ENCODE data around the gene SLC9A7.

SLC9A7 gene

GRCh38 chrX:46643636-46644035 is 115.3 kb downstream of the SLC9A7 start:
- DNase-seq: no peak

GRCh38 chrX:46642145-46642544 is 116.8 kb downstream of the SLC9A7 start:
- no peak for DNase-seq

DNA sequence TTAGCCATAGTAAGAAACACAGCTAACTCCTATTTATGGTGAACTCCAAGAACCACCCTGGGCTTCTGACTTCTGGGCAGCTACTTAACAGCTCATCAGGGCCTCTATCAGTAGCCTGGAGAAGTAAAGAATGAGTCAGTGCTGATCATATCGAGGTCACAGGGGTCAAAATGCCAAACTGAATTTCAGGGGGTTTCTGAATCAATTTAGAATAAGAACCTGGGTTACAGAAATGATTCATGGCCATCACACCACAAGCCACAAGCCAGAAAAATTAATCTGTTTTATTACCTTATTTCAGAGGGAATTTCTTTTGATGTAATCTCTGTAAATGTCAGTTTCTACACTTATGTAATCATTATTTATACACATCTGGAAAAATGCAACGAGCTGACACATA is 121.0 kb downstream of the SLC9A7 start:
- no peak for DNase-seq

- no peak for DNase-seq
These were observed 122.7 kb downstream of the SLC9A7 start for GRCh38 chrX:46636223-46636622.

DNA sequence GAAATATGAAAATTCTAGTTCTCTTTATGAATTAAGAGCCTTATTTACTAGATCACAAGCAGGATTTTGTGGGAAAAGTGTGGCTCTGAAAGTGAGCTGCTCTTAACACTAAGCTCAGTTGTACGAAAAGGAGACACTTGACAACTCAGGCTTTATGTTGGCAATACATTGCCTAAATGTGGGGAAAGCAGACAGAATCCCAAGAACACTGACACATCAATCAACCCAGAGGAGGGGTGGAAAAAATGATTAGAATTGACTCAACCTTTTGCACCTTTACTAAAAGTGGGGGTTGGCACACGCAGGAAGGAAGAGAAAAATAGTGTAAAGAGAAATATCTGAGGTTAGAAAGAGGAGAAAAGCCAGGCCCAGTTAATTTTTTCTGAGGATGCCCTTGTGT is 123.7 kb downstream of the SLC9A7 start:
- no peak for DNase-seq

DNA sequence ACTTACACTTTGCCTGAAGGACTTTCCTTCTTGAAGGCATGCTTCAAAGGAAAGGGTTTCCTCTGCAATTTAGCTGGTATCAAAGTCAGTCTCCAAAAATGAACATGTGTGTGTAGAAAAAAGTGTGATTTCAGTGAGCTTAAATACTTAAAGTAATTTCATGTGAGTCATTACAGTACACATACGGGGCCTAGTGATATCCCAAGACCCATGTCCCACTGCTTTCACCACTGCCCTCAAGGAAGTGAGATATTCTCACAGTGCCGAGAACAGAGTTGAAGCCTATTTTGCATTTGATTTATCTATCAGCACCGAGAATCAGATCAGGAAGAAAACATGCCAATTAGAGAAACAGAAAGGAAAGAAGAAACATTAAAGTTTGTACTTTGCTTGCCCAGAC is 124.3 kb downstream of the SLC9A7 start:
- DNase-seq: no peak

GRCh38 chrX:46630141-46630540 is 128.8 kb downstream of the SLC9A7 start:
- DNase-seq: no peak

- DNase-seq: no peak
These were observed 130.2 kb downstream of the SLC9A7 start for GRCh38 chrX:46628460-46629371.

DNA sequence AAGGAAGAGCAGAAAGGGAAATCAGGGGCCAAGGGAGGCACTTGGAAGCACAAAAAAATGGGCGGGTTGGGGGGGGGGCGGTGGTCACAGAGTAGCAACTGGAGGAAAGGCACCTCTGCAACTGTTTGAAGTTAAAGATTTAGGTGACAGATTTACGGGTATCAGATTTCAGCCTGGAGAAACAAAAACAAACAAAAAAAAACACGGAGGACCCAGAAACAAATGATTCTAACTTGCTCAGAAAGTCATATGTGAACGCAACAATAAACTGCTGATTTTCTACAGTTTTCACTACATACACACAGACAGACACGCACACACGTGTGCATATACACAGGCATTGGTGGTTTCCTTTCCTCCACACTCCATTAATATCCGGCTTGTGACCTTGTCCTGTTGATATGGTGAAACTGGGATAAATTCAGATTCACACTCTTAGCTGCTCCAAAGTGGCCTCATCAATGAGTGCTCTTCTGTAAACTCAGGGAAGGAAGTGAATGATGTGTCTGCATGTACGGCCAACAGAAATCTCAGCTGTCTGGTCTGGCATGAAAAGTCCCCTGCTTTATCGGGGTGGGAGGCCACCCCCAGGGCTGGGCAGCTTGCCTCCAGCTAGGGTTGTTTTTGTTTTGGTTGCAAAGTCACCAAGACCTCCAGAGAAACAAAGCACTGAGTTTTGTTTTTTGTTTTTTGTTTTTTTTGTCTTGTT is 131.1 kb downstream of the SLC9A7 start:
- DNase-seq: no peak

DNA sequence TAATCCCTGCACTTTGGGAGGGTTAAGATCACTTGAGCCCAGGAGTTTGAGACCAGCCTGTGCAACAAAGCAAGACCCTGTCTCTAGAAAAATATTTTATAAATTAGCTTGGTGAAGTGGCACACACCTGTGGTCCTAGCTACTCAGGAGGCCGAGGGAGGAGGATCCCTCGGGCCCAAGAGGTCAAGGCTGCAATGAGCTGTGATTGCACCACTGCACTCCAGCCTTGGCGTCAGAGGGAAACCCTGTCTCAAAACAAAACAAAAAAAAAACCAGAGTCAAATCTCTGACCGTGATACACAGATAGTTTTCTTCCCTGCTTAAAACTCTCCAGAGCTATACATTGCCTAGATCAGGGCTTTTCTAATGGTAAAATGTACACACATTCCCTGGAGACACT is 131.9 kb downstream of the SLC9A7 start:
- no peak for DNase-seq

- DNase-seq: no peak
These were observed 132.4 kb downstream of the SLC9A7 start for GRCh38 chrX:46626566-46626965.

- no peak for DNase-seq
These were observed 134.7 kb downstream of the SLC9A7 start for GRCh38 chrX:46624090-46624786.

GRCh38 chrX:46621572-46621971 is 137.3 kb downstream of the SLC9A7 start:
- no peak for DNase-seq

DNA sequence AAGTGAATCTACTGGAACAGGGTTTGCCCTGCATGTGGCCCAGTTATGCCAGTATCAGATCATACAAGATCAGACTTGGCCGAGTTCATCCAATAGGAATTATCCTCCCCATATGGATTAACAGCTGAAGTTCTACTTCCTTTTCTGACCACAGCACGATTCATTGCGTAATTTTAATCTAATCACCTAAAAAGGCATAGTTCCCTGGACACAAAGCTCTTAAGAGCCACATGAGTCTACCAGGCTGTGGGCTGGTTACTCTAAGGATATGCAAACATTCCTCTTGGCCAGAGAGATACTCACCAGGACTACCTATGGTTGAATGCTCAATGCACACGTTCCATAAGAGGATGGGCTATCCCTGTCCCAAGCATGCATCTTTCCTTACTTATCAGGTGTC is 138.4 kb downstream of the SLC9A7 start:
- no peak for DNase-seq

GRCh38 chrX:46618947-46619346 is 140.0 kb downstream of the SLC9A7 start:
- DNase-seq: no peak

GRCh38 chrX:46617906-46618305 is 141.0 kb downstream of the SLC9A7 start:
- DNase-seq: no peak

DNA sequence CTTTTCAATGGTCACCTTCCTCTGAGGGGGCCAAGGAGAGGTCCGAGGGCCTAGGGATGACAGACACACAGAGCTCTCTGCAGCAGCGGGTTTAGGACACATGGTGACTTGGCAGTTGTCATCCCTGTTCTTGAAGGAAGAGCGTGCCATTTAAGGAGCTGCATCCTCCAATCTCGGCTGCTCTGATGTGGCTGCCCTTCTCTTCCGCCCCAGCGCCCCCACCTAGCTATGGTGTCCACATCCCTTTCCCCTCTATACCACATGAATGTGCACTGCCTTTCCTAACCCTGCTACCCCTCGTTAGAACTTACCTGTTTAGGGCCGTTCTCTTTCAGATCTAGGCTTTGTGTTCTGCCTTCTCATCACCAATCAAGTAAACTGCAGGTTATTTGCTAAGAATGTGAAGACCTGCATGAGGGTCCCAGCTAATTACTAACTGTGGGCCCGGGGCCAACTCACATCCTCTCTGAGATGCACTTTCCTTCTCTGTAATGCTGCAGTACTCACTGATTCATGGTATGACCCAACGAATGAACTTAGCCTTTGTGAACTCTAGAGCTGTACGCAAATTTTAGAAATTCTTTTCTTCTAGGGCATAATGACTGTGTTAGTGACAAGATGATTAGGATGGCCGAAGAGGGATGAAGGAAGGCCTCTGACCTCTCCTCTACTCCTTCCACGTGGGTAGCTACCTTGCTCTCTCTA is 147.1 kb downstream of the SLC9A7 start:
- DNase-seq: no peak

DNA sequence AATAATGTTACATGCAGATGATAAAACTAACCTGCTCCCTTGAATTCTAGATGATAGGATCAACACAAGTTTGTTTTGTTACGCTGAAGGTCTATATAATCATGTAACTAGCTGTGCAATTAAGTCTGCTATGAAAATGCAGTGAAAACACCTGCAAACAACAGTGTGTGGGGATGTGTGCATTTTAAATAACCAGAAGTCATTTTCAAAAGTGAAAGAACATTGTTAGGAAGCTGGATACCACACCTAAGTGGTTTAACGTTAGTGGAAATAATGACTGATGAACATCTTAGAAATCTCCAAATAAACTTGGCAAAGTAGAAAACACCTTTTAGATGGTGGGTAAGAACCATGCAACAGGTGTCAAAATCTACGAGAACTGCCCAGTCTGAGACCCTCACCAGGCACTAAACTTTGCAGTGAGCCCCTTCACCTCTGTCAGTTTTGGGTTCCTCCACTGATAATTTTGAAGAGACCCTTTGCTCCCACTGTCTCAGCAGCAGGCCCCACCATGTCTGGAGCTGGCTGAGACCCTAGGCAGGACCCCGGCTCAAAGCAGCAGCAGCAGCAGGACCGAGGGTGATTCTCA is 148.8 kb downstream of the SLC9A7 start:
- DNase-seq: no peak

DNA sequence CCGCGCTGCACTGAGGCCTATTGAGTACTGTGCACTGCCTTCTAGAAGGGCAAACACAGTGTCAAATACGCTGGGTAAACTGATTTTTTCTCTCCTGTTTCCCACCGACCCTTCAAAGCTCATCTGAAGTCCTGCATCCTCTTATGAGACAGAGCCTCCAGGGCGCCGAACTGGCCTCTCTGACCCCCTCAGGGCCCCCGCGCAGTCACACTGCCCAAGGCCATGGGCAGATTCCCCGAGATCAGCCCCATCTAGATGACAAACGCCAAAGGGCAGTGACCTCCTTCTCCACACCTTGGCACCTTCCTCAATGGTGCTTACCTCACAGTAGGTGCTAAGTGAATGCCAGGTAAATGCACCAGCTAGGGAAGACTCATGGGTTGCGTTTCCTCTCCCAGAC is 151.0 kb downstream of the SLC9A7 start:
- no peak for DNase-seq

DNA sequence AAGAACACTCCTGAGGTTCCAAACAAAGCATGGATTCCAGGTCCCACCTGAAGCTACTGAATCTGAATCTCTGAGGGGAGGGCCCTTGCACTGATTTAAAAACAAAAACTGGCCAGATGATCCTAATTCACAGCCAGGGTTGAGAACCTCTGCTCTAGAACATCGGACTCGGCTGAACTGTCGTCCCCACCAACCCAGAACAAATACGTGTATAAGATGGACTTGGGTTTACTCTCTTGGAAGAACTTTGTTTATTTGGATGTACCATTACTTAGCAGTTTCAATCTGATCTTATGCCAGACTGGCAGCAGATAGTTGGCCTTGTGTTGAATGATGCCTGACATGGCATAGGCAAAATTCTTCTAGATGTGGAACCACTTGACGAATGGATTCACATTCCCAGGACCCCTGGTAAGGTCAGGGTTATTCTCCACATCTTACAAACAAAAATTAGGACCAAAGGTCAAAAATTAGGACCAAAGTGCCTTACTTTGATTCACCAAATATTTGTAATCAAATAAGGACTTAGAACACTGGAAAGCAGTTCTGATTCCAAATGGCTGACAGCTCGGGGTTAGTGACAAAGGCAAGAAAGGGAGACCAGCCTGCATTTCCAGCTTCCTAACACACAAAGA is 156.3 kb downstream of the SLC9A7 start:
- DNase-seq: no peak

GRCh38 chrX:46601283-46601682 is 157.6 kb downstream of the SLC9A7 start:
- no peak for DNase-seq

DNA sequence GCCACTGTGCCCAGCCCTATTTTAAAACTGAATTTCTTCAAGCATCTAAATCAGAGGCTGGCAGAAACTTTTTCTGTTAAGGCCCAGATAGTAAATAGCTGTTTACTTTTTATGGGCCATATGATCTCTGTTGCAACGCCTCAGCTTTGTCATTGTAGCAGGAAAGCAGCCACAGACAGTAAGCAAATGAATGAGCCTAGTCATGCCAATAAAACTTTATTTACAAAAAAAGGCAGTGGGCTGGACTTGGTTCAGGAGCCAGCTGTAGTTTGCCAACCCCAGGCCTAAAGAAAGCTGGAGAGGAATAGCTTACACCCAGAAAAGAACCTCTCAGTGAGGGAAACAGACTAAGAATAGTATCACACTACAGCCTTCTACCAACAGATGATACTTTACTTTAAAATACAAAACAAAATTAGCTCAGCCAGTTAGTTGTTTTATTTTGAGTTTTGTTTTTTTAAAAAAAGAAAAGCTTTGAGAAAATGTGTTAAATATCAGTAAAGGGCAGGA is 159.8 kb downstream of the SLC9A7 start:
- no peak for DNase-seq

Measured in activated CD4-positive, alpha-beta T cell treated with anti-CD3 and anti-CD28 coated beads, Interleukin-2, amount 50 U/mL, for 4 hours (primary cell).